ENCODE results near the gene LMO7.
A peak's percentile ranks its signal among the peaks of the same experiment; 100 is the strongest.

Gene LMO7

GRCh38 chr13:75796825-75797224, 160.7 kb downstream of the LMO7 start:
- no peak overlapping the region for H2BK12ac ChIP-seq (ENCODE audit: low read length)
- no peak overlapping the region for H2BK5ac ChIP-seq (ENCODE audit: low read depth, low read length, poor library complexity)
- peaks cover 0 to 8% of the 10 kb centered on the region in 2 experiments for H3K4me1 ChIP-seq (ENCODE audit: control insufficient read depth in 1 of 2, insufficient read depth in 2 of 2, low read length in 2 of 2)
- H3K14ac ChIP-seq (ENCODE audit: low read length) = no peak overlapping the region
- H3K4me3 ChIP-seq (ENCODE audit: low read depth, low read length) = no peak overlapping the region
- no CpG with 5 or more reads among the region's 5 CpGs for WGBS (ENCODE audit: extremely low coverage, insufficient coverage, insufficient read length)
- no peak overlapping the region for H2AFZ ChIP-seq (ENCODE audit: insufficient read depth, low read length, poor library complexity)
- H4K12ac ChIP-seq (ENCODE audit: low read depth, low read length) = no peak overlapping the region
- H3K9ac ChIP-seq (ENCODE audit: low read length) = no peak overlapping the region
- no peak overlapping the region for H3K4me2 ChIP-seq (ENCODE audit: low read length)
- H3K23ac ChIP-seq (ENCODE audit: low read length) = no peak overlapping the region
- no peaks in the 10 kb centered on the region for H3K27me3 ChIP-seq (ENCODE audit: insufficient read depth, low read length)
- H3K79me2 ChIP-seq (ENCODE audit: control insufficient read depth, insufficient read depth, low read length, poor library complexity) = no peaks in the 10 kb centered on the region
- peaks cover 2% of the 10 kb centered on the region for H3K79me1 ChIP-seq (ENCODE audit: low read length)
- H4K8ac ChIP-seq (ENCODE audit: low read depth, low read length) = no peak overlapping the region
- no peak for DNase-seq
- H2AK5ac ChIP-seq (ENCODE audit: low read length) = no peak overlapping the region
- no peak overlapping the region for H2BK120ac ChIP-seq (ENCODE audit: insufficient read depth, low read length, poor library complexity)
- no peak overlapping the region for H4K91ac ChIP-seq (ENCODE audit: low read depth, low read length)
- no peak overlapping the region for H3K27ac ChIP-seq (ENCODE audit: low read depth, low read length)
- no peaks in the 10 kb centered on the region for H3K36me3 ChIP-seq (ENCODE audit: control insufficient read depth in 1 of 2, insufficient read depth in 2 of 2, low read length in 2 of 2)
- no peak overlapping the region for H3K4ac ChIP-seq (ENCODE audit: low read depth, low read length)
- H3K18ac ChIP-seq (ENCODE audit: low read length) = no peak overlapping the region
- H3K9me3 ChIP-seq (ENCODE audit: insufficient read depth, low read depth, low read length) = no peaks in the 10 kb centered on the region

GRCh38 chr13:75797239-75797638, 161.1 kb downstream of the LMO7 start:
- no peak overlapping the region for H4K91ac ChIP-seq (ENCODE audit: low read depth, low read length)
- H3K14ac ChIP-seq (ENCODE audit: low read length) = no peak overlapping the region
- no peak overlapping the region for H3K4me3 ChIP-seq (ENCODE audit: low read depth, low read length)
- peaks cover 2% of the 10 kb centered on the region for H3K79me1 ChIP-seq (ENCODE audit: low read length)
- H2BK5ac ChIP-seq (ENCODE audit: low read depth, low read length, poor library complexity) = no peak overlapping the region
- H4K8ac ChIP-seq (ENCODE audit: low read depth, low read length) = no peak overlapping the region
- no peak for DNase-seq
- no peak overlapping the region for H3K27ac ChIP-seq (ENCODE audit: low read depth, low read length)
- H3K9me3 ChIP-seq (ENCODE audit: insufficient read depth, low read depth, low read length) = no peaks in the 10 kb centered on the region
- no peak overlapping the region for H3K23ac ChIP-seq (ENCODE audit: low read length)
- no peak overlapping the region for H3K18ac ChIP-seq (ENCODE audit: low read length)
- no peaks in the 10 kb centered on the region for H3K79me2 ChIP-seq (ENCODE audit: control insufficient read depth, insufficient read depth, low read length, poor library complexity)
- H3K27me3 ChIP-seq (ENCODE audit: insufficient read depth, low read length) = no peaks in the 10 kb centered on the region
- H3K36me3 ChIP-seq (ENCODE audit: control insufficient read depth in 1 of 2, insufficient read depth in 2 of 2, low read length in 2 of 2) = no peaks in the 10 kb centered on the region
- no peak overlapping the region for H2AFZ ChIP-seq (ENCODE audit: insufficient read depth, low read length, poor library complexity)
- no peak overlapping the region for H2AK5ac ChIP-seq (ENCODE audit: low read length)
- WGBS (ENCODE audit: extremely low coverage, insufficient coverage, insufficient read length) = no CpG with 5 or more reads among the region's 2 CpGs
- H3K9ac ChIP-seq (ENCODE audit: low read length) = no peak overlapping the region
- H3K4me1 ChIP-seq (ENCODE audit: control insufficient read depth in 1 of 2, insufficient read depth in 2 of 2, low read length in 2 of 2) = peaks cover 0 to 4% of the 10 kb centered on the region in 2 experiments
- H2BK12ac ChIP-seq (ENCODE audit: low read length) = no peak overlapping the region
- H3K4ac ChIP-seq (ENCODE audit: low read depth, low read length) = no peak overlapping the region
- no peak overlapping the region for H2BK120ac ChIP-seq (ENCODE audit: insufficient read depth, low read length, poor library complexity)
- H3K4me2 ChIP-seq (ENCODE audit: low read length) = no peak overlapping the region
- no peak overlapping the region for H4K12ac ChIP-seq (ENCODE audit: low read depth, low read length)

DNA sequence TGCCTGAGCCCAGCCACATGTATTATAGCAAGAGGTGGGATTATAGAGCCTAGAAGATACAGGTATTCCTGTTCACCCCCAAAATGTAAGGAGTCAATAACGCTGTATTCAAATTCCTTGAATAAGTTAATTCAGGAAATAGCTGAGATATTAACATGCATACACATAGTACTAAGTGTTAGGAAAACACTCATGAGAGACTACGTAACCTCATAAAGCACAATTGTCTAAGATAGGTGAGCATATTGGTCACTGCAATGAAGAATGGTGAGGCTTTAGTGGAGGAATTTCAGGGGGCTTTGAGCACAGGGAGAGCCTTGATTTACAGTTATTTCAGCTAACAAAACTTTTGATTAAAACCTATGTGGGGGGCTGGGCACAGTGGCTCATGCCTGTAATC, 161.6 kb downstream of the LMO7 start:
- DNase-seq = no peak
- no peak overlapping the region for H3K23ac ChIP-seq (ENCODE audit: low read length)
- H3K4me2 ChIP-seq (ENCODE audit: low read length) = no peak overlapping the region
- H3K79me1 ChIP-seq (ENCODE audit: low read length) = peaks cover 2% of the 10 kb centered on the region
- H2AK5ac ChIP-seq (ENCODE audit: low read length) = no peak overlapping the region
- H3K4ac ChIP-seq (ENCODE audit: low read depth, low read length) = no peak overlapping the region
- H2BK5ac ChIP-seq (ENCODE audit: low read depth, low read length, poor library complexity) = no peak overlapping the region
- no peak overlapping the region for H2BK12ac ChIP-seq (ENCODE audit: low read length)
- H3K27ac ChIP-seq (ENCODE audit: low read depth, low read length) = no peak overlapping the region
- H3K14ac ChIP-seq (ENCODE audit: low read length) = no peak overlapping the region
- no peak overlapping the region for H2AFZ ChIP-seq (ENCODE audit: insufficient read depth, low read length, poor library complexity)
- no peaks in the 10 kb centered on the region for H3K36me3 ChIP-seq (ENCODE audit: control insufficient read depth in 1 of 2, insufficient read depth in 2 of 2, low read length in 2 of 2)
- H3K79me2 ChIP-seq (ENCODE audit: control insufficient read depth, insufficient read depth, low read length, poor library complexity) = no peaks in the 10 kb centered on the region
- no peaks in the 10 kb centered on the region for H3K4me1 ChIP-seq (ENCODE audit: control insufficient read depth in 1 of 2, insufficient read depth in 2 of 2, low read length in 2 of 2)
- H2BK120ac ChIP-seq (ENCODE audit: insufficient read depth, low read length, poor library complexity) = no peak overlapping the region
- H3K9me3 ChIP-seq (ENCODE audit: insufficient read depth, low read depth, low read length) = no peaks in the 10 kb centered on the region
- H4K8ac ChIP-seq (ENCODE audit: low read depth, low read length) = no peak overlapping the region
- no peak overlapping the region for H3K18ac ChIP-seq (ENCODE audit: low read length)
- H3K4me3 ChIP-seq (ENCODE audit: low read depth, low read length) = no peak overlapping the region
- no peaks in the 10 kb centered on the region for H3K27me3 ChIP-seq (ENCODE audit: insufficient read depth, low read length)
- H4K12ac ChIP-seq (ENCODE audit: low read depth, low read length) = no peak overlapping the region
- H4K91ac ChIP-seq (ENCODE audit: low read depth, low read length) = no peak overlapping the region
- WGBS (ENCODE audit: extremely low coverage, insufficient coverage, insufficient read length) = no CpG with 5 or more reads among the region's 2 CpGs
- H3K9ac ChIP-seq (ENCODE audit: low read length) = no peak overlapping the region

- no peak overlapping the region for H3K23ac ChIP-seq (ENCODE audit: low read length)
- H4K12ac ChIP-seq (ENCODE audit: low read depth, low read length) = no peak overlapping the region
- no peak overlapping the region for H2AFZ ChIP-seq (ENCODE audit: insufficient read depth, low read length, poor library complexity)
- H3K36me3 ChIP-seq (ENCODE audit: control insufficient read depth in 1 of 2, insufficient read depth in 2 of 2, low read length in 2 of 2) = no peaks in the 10 kb centered on the region
- no peak overlapping the region for H3K4ac ChIP-seq (ENCODE audit: low read depth, low read length)
- H3K27ac ChIP-seq (ENCODE audit: low read depth, low read length) = no peak overlapping the region
- no peak overlapping the region for H2BK120ac ChIP-seq (ENCODE audit: insufficient read depth, low read length, poor library complexity)
- no peaks in the 10 kb centered on the region for H3K9me3 ChIP-seq (ENCODE audit: insufficient read depth, low read depth, low read length)
- no peak overlapping the region for H4K91ac ChIP-seq (ENCODE audit: low read depth, low read length)
- H2BK12ac ChIP-seq (ENCODE audit: low read length) = no peak overlapping the region
- peaks cover 0 to 2% of the 10 kb centered on the region in 2 experiments for H3K4me1 ChIP-seq (ENCODE audit: control insufficient read depth in 1 of 2, insufficient read depth in 2 of 2, low read length in 2 of 2)
- H2BK5ac ChIP-seq (ENCODE audit: low read depth, low read length, poor library complexity) = no peak overlapping the region
- H3K79me2 ChIP-seq (ENCODE audit: control insufficient read depth, insufficient read depth, low read length, poor library complexity) = no peaks in the 10 kb centered on the region
- H3K4me3 ChIP-seq (ENCODE audit: low read depth, low read length) = no peak overlapping the region
- H2AK5ac ChIP-seq (ENCODE audit: low read length) = no peak overlapping the region
- peak in 1 of 2 donors; percentile 46 for DNase-seq
- H3K4me2 ChIP-seq (ENCODE audit: low read length) = no peak overlapping the region
- WGBS (ENCODE audit: extremely low coverage, insufficient coverage, insufficient read length) = no CpG with 5 or more reads among the region's 7 CpGs
- no peak overlapping the region for H3K14ac ChIP-seq (ENCODE audit: low read length)
- H3K9ac ChIP-seq (ENCODE audit: low read length) = no peak overlapping the region
- H3K18ac ChIP-seq (ENCODE audit: low read length) = no peak overlapping the region
- H3K27me3 ChIP-seq (ENCODE audit: insufficient read depth, low read length) = no peaks in the 10 kb centered on the region
- H4K8ac ChIP-seq (ENCODE audit: low read depth, low read length) = no peak overlapping the region
- no peaks in the 10 kb centered on the region for H3K79me1 ChIP-seq (ENCODE audit: low read length)
These were observed 162.5 kb downstream of the LMO7 start for GRCh38 chr13:75798353-75799255.

Measured in trophoblast cell (in vitro differentiated cells and primary cell).